CD4-positive, alpha-beta T cell (primary cell): Measurements from ENCODE around the gene CYB5B. TPM values are rescaled to one million over a fixed set of nuclear protein-coding genes. Genes with fewer than 3 reads are reported as not detected.

Source experiments
- ATAC-seq: fragments of 200-7000 bp; cut with Tn5 transposase; one replicate; pipeline ENCODE4 v1.10.0; 2022; ENCODE audit warnings: mild to moderate bottlenecking; ENCODE audit not compliant: poor library complexity
- CTCF ChIA-PET: fragments of 350-600 bp; sonication (Branson Sonifier 250); formaldehyde crosslinking; loops from one replicate; lab custom pipeline; 2021; ENCODE audit warnings: antibody characterized with exemption, inconsistent platforms; lab: Charles Lee
- POLR2A ChIA-PET: fragments of 350-600 bp; sonication (Branson Sonifier 250); formaldehyde crosslinking; loops from one replicate; lab custom pipeline; 2021; ENCODE audit warnings: antibody characterized with exemption, inconsistent platforms; lab: Charles Lee
- DNase-seq, 14 experiments: peaks; one replicate each; pipeline ENCODE4 v3.0.0-alpha.2; 2013 to 2020; ENCODE audit warnings: mixed read lengths in 2 of 14
- H3K27ac ChIP-seq, 2 donors: one replicate each; pipeline versions ENCODE4 v1.5.1 to v1.7.0; 2013; ENCODE audit warnings: low read length in 2 of 2, low read depth in 1 of 2, mild to moderate bottlenecking in 1 of 2
- H3K27me3 ChIP-seq, 2 experiments: 1 replicate in 1 of 2; 2 replicates in 1 of 2; pipeline versions ENCODE4 v1.6.1 to v1.7.0; 2013; ENCODE audit warnings: low read length in 2 of 2, control low read depth in 1 of 2, mild to moderate bottlenecking in 1 of 2, moderate library complexity in 1 of 2; ENCODE audit not compliant: insufficient read depth in 2 of 2, control insufficient read depth in 1 of 2
- H3K36me3 ChIP-seq: one replicate; pipeline ENCODE4 v1.6.1; 2013; ENCODE audit warnings: low read length, control low read depth; ENCODE audit not compliant: insufficient read depth
- H3K4me1 ChIP-seq: one replicate; pipeline ENCODE4 v1.6.1; 2013; ENCODE audit warnings: low read length, control low read depth; ENCODE audit not compliant: insufficient read depth
- H3K4me3 ChIP-seq: one replicate; pipeline ENCODE4 v1.5.1; 2013; ENCODE audit warnings: mild to moderate bottlenecking, low read length, moderate library complexity
- H3K9me3 ChIP-seq, 2 experiments: 1 replicate in 1 of 2; 2 replicates in 1 of 2; pipeline versions ENCODE4 v1.6.1 to v1.7.0; 2013; ENCODE audit warnings: low read length in 2 of 2, mild to moderate bottlenecking in 2 of 2, control low read depth in 1 of 2, moderate library complexity in 1 of 2; ENCODE audit not compliant: control insufficient read depth in 1 of 2, insufficient read depth in 1 of 2
- H3K27ac Mint-ChIP-seq: one replicate; pipeline ENCODE4 v1.8.0; 2020; ENCODE audit warnings: mixed read lengths
- H3K27me3 Mint-ChIP-seq: one replicate; pipeline ENCODE4 v1.8.0; 2021; ENCODE audit warnings: mixed read lengths
- H3K36me3 Mint-ChIP-seq: one replicate; pipeline ENCODE4 v1.8.0; 2021; ENCODE audit warnings: low read depth, mixed read lengths
- H3K4me1 Mint-ChIP-seq: one replicate; pipeline ENCODE4 v1.8.0; 2021; ENCODE audit warnings: low read depth, mixed read lengths
- H3K4me3 Mint-ChIP-seq: one replicate; pipeline ENCODE4 v1.8.0; 2020; ENCODE audit warnings: mild to moderate bottlenecking, mixed read lengths
- H3K9me3 Mint-ChIP-seq: one replicate; pipeline ENCODE4 v1.8.0; 2020; ENCODE audit warnings: mixed read lengths
- intact Hi-C, 2 experiments: fragments of 100-400 bp; cut with DNase I in 1 of 2; cut with micrococcal nuclease in 1 of 2; formaldehyde crosslinking; loops; one replicate each; pipeline versions ENCODE4 v1.15.1 to v1.9.0; 2023 to 2025; cut with DNase I, micrococcal nuclease
- total RNA-seq, 174 experiments: library from RNA in 2 of 174; stranded (reverse) in 2 of 174; gene quantifications; one replicate each; pipeline ENCODE4 v1.2.3 and lab custom pipeline; 2021 to 2026
- TF ChIP-seq, protein P1 (sequence below): fragments of 200-600 bp; IDR thresholded peaks from one replicate; pipeline ENCODE4 v1.8.0; 2022; ENCODE audit warnings: antibody characterized with exemption, mild to moderate bottlenecking

CYB5B gene
- total RNA-seq, 2 experiments from 2014 or later = 16.0 to 18.3 TPM

- Histone ChIP-seq H3K27ac (no peak overlapping the region), H3K4me1 (peaks cover 3% of the 10 kb centered on the region), H3K9me3 (no peaks in the 10 kb centered on the region), H3K4me3 (no peak overlapping the region), H3K27me3 (no peaks in the 10 kb centered on the region), H3K36me3 (no peaks in the 10 kb centered on the region)
- TF ChIP-seq, protein P1, sequence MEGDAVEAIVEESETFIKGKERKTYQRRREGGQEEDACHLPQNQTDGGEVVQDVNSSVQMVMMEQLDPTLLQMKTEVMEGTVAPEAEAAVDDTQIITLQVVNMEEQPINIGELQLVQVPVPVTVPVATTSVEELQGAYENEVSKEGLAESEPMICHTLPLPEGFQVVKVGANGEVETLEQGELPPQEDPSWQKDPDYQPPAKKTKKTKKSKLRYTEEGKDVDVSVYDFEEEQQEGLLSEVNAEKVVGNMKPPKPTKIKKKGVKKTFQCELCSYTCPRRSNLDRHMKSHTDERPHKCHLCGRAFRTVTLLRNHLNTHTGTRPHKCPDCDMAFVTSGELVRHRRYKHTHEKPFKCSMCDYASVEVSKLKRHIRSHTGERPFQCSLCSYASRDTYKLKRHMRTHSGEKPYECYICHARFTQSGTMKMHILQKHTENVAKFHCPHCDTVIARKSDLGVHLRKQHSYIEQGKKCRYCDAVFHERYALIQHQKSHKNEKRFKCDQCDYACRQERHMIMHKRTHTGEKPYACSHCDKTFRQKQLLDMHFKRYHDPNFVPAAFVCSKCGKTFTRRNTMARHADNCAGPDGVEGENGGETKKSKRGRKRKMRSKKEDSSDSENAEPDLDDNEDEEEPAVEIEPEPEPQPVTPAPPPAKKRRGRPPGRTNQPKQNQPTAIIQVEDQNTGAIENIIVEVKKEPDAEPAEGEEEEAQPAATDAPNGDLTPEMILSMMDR = peak; percentile 86
- ChIA-PET POLR2A (interaction anchor here (0.9 to 2.5 kb wide), 8 partner anchors 10 to 366 kb away, joined by 3 to 11 read pairs (median 4); partner anchors contain the start of genes NOB1 and TERF2), CTCF (interaction anchor here (0.6 to 1.9 kb wide), 21 partner anchors 9 to 359 kb away, joined by 3 to 8 read pairs (median 4); partner anchors contain the start of genes CYB5B, NOB1 and TERF2)
- peak overlapping the region; percentile 8 for H3K27ac Mint-ChIP-seq
- DNase-seq (no peak), ATAC-seq (no peak)
- H3K27me3 Mint-ChIP-seq = no peaks in the 10 kb centered on the region
- no peaks in the 10 kb centered on the region for H3K36me3 Mint-ChIP-seq
- intact Hi-C loops = loop anchor here (1.0 to 10.0 kb wide), 9 partner anchors 28 to 1259 kb away; partner anchors contain the start of genes CYB5B (in 1 of the 2) and NFAT5 (in 1 of the 2)
- no peak overlapping the region for H3K4me3 Mint-ChIP-seq
- H3K4me1 Mint-ChIP-seq = peaks cover 6% of the 10 kb centered on the region
- H3K9me3 Mint-ChIP-seq = no peaks in the 10 kb centered on the region
These were observed 28.6 kb upstream of the CYB5B start for GRCh38 chr16:69395859-69396186.

DNA sequence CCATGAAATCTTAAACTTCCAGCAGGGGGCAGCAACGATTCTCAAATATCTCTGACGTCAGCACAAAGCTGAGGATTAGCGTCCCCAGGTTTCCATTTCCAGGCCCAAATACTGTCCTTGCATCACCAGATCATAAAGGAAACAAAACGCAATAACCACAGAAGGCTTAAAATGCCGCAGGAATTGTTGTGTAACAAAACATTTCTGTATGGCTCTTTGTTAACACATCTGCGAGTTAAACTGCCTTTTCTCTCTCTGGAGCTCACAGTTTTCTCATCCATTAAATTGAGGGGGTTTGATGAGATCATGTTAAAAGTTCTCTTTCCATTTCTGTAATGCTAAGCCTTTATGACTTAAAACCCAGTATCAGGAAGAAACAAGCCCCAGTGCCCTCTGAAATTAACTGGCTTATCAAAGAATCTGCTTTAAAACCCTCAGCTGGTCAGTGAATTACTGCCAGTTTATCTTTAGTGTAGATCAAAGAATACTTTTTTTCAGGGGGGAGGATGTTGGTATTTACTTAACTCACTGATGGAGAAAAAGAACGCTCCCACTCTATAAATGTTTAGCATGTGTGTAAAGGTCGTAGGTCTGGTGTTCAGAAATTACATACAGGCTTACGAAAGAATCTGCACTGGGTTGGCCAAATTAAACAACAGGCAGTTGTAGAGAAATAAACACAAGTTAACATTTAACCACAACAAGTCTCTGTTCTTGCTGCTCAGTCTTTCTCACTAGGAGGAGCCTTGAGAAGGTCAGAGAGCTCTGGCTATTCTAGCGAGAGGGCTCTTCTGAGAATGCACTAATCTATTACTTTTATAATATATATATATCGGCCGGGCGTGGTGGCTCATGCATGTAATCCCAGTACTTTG lies 28.0 kb upstream of the CYB5B start:
- intact Hi-C loops = loop anchor here (1.0 to 10.0 kb wide), 9 partner anchors 28 to 1258 kb away; partner anchors contain the start of genes NFAT5 (in 2 of the 2) and CYB5B (in 1 of the 2)
- TF ChIP-seq, protein P1 = peak; percentile 44
- H3K27ac ChIP-seq = peak overlapping the region in 1 of 2 donors; percentile 15
- ATAC-seq (peak; percentile 80), DNase-seq (peak; percentile 36 to 88 (median 59))
- ChIA-PET POLR2A (interaction anchor here (0.9 to 2.5 kb wide), 8 partner anchors 11 to 365 kb away, joined by 3 to 11 read pairs (median 4); partner anchors contain the start of genes NOB1 and TERF2), CTCF (interaction anchor here (0.6 to 1.9 kb wide), 22 partner anchors 9 to 358 kb away, joined by 3 to 8 read pairs (median 4); partner anchors contain the start of genes CYB5B, NOB1 and TERF2)
- peaks cover 6% of the 10 kb centered on the region for H3K4me1 Mint-ChIP-seq
- peaks cover 3% of the 10 kb centered on the region for H3K4me1 ChIP-seq
- no peak overlapping the region for H3K4me3 Mint-ChIP-seq
- no peaks in the 10 kb centered on the region for H3K27me3 Mint-ChIP-seq
- peak overlapping the region; percentile 8 for H3K27ac Mint-ChIP-seq
- H3K36me3 ChIP-seq = no peaks in the 10 kb centered on the region
- H3K27me3 ChIP-seq = no peaks in the 10 kb centered on the region
- no peaks in the 10 kb centered on the region for H3K36me3 Mint-ChIP-seq
- no peaks in the 10 kb centered on the region for H3K9me3 Mint-ChIP-seq
- H3K4me3 ChIP-seq = no peak overlapping the region
- no peaks in the 10 kb centered on the region for H3K9me3 ChIP-seq

GRCh38 chr16:69397821-69398521 lies 26.4 kb upstream of the CYB5B start:
- Mint-ChIP-seq H3K27ac (no peak overlapping the region), H3K4me1 (peaks cover 6% of the 10 kb centered on the region), H3K36me3 (no peaks in the 10 kb centered on the region), H3K9me3 (no peaks in the 10 kb centered on the region), H3K27me3 (no peaks in the 10 kb centered on the region), H3K4me3 (no peak overlapping the region)
- no peak for ATAC-seq
- Histone ChIP-seq H3K27ac (no peak overlapping the region), H3K36me3 (no peaks in the 10 kb centered on the region), H3K9me3 (no peaks in the 10 kb centered on the region), H3K27me3 (no peaks in the 10 kb centered on the region), H3K4me3 (no peak overlapping the region), H3K4me1 (peaks cover 3% of the 10 kb centered on the region)
- TF ChIP-seq, protein P1 = no peak
- intact Hi-C loops = loop anchor here (1.0 to 10.0 kb wide), 7 partner anchors 64 to 1257 kb away; partner anchors contain the start of gene NFAT5 (in 2 of the 2)
- POLR2A ChIA-PET = interaction anchor here (2.5 kb wide), 1 partner anchor 357 kb away, joined by 11 read pairs; the partner anchor contains the start of gene NOB1
- no peak for DNase-seq
- CTCF ChIA-PET = interaction anchor here (0.6 kb wide), 1 partner anchor 858 kb away, joined by 3 read pairs; no protein-coding TSS in a partner anchor
